Measurements from ENCODE around the gene ARHGAP9. TPM values are rescaled to one million over a fixed set of nuclear protein-coding genes. Genes with fewer than 3 reads are reported as not detected.
A peak's percentile ranks its signal among the peaks of the same experiment; 100 is the strongest.

ARHGAP9 gene
- total and polyA plus RNA-seq, 2 donors (not counting 1 experiment from before 2014, with no cell fraction given), result under 0.01 to 0.08 TPM

DNA sequence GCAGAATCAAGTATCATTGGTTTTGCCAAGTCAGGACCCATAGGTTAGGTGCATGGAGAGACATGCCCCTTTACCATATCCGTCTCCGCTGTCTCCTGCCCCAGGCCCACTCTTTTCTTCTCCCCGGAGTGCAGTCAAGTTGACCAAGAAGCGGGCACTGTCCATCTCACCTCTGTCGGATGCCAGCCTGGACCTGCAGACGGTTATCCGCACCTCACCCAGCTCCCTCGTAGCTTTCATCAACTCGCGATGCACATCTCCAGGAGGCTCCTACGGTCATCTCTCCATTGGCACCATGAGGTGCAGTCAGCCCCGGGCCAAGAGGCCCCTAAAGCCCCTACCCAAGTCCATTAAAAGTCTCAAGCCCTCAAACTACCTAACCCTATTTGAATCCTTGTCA is 15.1 kb downstream of the ARHGAP9 start:
- Histone ChIP-seq H3K4me3 (replicated peaks in 1 of 4; ENCODE audit: control extremely low read depth in 1 of 4, insufficient read depth in 1 of 4, low read depth in 3 of 4, low read length in 4 of 4) (no peak overlapping the region), H3K27me3 (ENCODE audit: control insufficient read depth, insufficient read depth, low read length) (peaks cover 12% of the 10 kb centered on the region), H3K9ac (ENCODE audit: insufficient read depth, low read length) (no peak overlapping the region), H3K79me2 (ENCODE audit: control insufficient read depth, insufficient read depth, low read length) (no peaks in the 10 kb centered on the region), H3K4me2 (ENCODE audit: extremely low read depth, insufficient read depth, low read length) (no peak overlapping the region), H3K9me3 (ENCODE audit: control insufficient read depth, insufficient read depth, low read depth, low read length) (no peaks in the 10 kb centered on the region), H2AFZ (ENCODE audit: low read length) (no peak overlapping the region), H3K36me3 (ENCODE audit: control insufficient read depth, insufficient read depth, low read length) (no peaks in the 10 kb centered on the region), H3K27ac (ENCODE audit: insufficient read depth, low read length) (no peak overlapping the region), H3K4me1 (ENCODE audit: control insufficient read depth, extremely low read depth, insufficient read depth, low read length) (peaks cover 2% of the 10 kb centered on the region), H4K20me1 (ENCODE audit: control insufficient read depth, extremely low read depth, insufficient read depth, low read length) (no peaks in the 10 kb centered on the region)
- TF ChIP-seq CTCF (conservative IDR thresholded peaks at IDR 0.05 in 1 of 2, IDR thresholded peaks at IDR 0.05 in 1 of 2; ENCODE audit: low read depth in 1 of 2, low read length in 2 of 2) (no peak), EZH2 (IDR thresholded peaks at IDR 0.05; ENCODE audit: low read length, missing control alignments) (no peak)
- no peak for DNase-seq (ENCODE audit: low read depth in 2 of 2)

GRCh38 chr12:57462912-57463253 is 16.8 kb downstream of the ARHGAP9 start:
- H4K20me1 ChIP-seq (ENCODE audit: control insufficient read depth, extremely low read depth, insufficient read depth, low read length), result no peaks in the 10 kb centered on the region
- TF ChIP-seq EZH2 (IDR thresholded peaks at IDR 0.05; ENCODE audit: low read length, missing control alignments), result no peak
- no peak for TF ChIP-seq CTCF (conservative IDR thresholded peaks at IDR 0.05 in 1 of 2, IDR thresholded peaks at IDR 0.05 in 1 of 2; ENCODE audit: low read depth in 1 of 2, low read length in 2 of 2)
- H3K27me3 ChIP-seq (ENCODE audit: control insufficient read depth, insufficient read depth, low read length), result peaks cover 10% of the 10 kb centered on the region
- peak overlapping the region; percentile 62 for H3K4me2 ChIP-seq (ENCODE audit: extremely low read depth, insufficient read depth, low read length)
- no peaks in the 10 kb centered on the region for H3K9me3 ChIP-seq (ENCODE audit: control insufficient read depth, insufficient read depth, low read depth, low read length)
- H3K79me2 ChIP-seq (ENCODE audit: control insufficient read depth, insufficient read depth, low read length), result no peaks in the 10 kb centered on the region
- H3K27ac ChIP-seq (ENCODE audit: insufficient read depth, low read length), result no peak overlapping the region
- no peaks in the 10 kb centered on the region for H3K36me3 ChIP-seq (ENCODE audit: control insufficient read depth, insufficient read depth, low read length)
- H3K9ac ChIP-seq (ENCODE audit: insufficient read depth, low read length), result no peak overlapping the region
- peaks cover 2% of the 10 kb centered on the region for H3K4me1 ChIP-seq (ENCODE audit: control insufficient read depth, extremely low read depth, insufficient read depth, low read length)
- no peak overlapping the region for H3K4me3 ChIP-seq (replicated peaks in 1 of 4; ENCODE audit: control extremely low read depth in 1 of 4, insufficient read depth in 1 of 4, low read depth in 3 of 4, low read length in 4 of 4)
- DNase-seq (ENCODE audit: low read depth in 2 of 2), result no peak
- H2AFZ ChIP-seq (ENCODE audit: low read length), result no peak overlapping the region

GRCh38 chr12:57462251-57462911 is 17.3 kb downstream of the ARHGAP9 start:
- Histone ChIP-seq H2AFZ (ENCODE audit: low read length) (peak overlapping the region; percentile 71), H3K4me3 (replicated peaks in 1 of 4; ENCODE audit: control extremely low read depth in 1 of 4, insufficient read depth in 1 of 4, low read depth in 3 of 4, low read length in 4 of 4) (peak overlapping the region; percentile 56 to 88 (median 70)), H3K36me3 (ENCODE audit: control insufficient read depth, insufficient read depth, low read length) (no peaks in the 10 kb centered on the region), H3K4me1 (ENCODE audit: control insufficient read depth, extremely low read depth, insufficient read depth, low read length) (peaks cover 2% of the 10 kb centered on the region), H3K4me2 (ENCODE audit: extremely low read depth, insufficient read depth, low read length) (peak overlapping the region; percentile 94), H3K27ac (ENCODE audit: insufficient read depth, low read length) (peak overlapping the region; percentile 54), H3K9ac (ENCODE audit: insufficient read depth, low read length) (no peak overlapping the region), H3K27me3 (ENCODE audit: control insufficient read depth, insufficient read depth, low read length) (peaks cover 5% of the 10 kb centered on the region), H3K79me2 (ENCODE audit: control insufficient read depth, insufficient read depth, low read length) (no peaks in the 10 kb centered on the region), H4K20me1 (ENCODE audit: control insufficient read depth, extremely low read depth, insufficient read depth, low read length) (no peaks in the 10 kb centered on the region), H3K9me3 (ENCODE audit: control insufficient read depth, insufficient read depth, low read depth, low read length) (no peaks in the 10 kb centered on the region)
- DNase-seq (ENCODE audit: low read depth in 2 of 2), result peak; percentile 83 to 88
- TF ChIP-seq EZH2 (IDR thresholded peaks at IDR 0.05; ENCODE audit: low read length, missing control alignments), result no peak
- TF ChIP-seq CTCF (conservative IDR thresholded peaks at IDR 0.05 in 1 of 2, IDR thresholded peaks at IDR 0.05 in 1 of 2; ENCODE audit: low read depth in 1 of 2, low read length in 2 of 2), result peak; percentile 93 to 96
